ENCODE results near the gene GLIS2. TPM values are rescaled to one million over a fixed set of nuclear protein-coding genes. Genes with fewer than 3 reads are reported as not detected.

The GLIS2 gene
- total RNA-seq, 1 experiment from 2014 or later, result 23.0 TPM

- no peak for TF ChIP-seq GRHL2 (CRISPR knock-in tag; IDR thresholded peaks at IDR 0.05; ENCODE audit: insufficient replicate concordance, severe bottlenecking)
- no peak for TF ChIP-seq NFATC4 (CRISPR knock-in tag; IDR thresholded peaks at IDR 0.05)
- TF ChIP-seq ERG (CRISPR knock-in tag; IDR thresholded peaks at IDR 0.05), result no peak
- TF ChIP-seq OVOL2 (CRISPR knock-in tag; IDR thresholded peaks at IDR 0.05; ENCODE audit: borderline replicate concordance), result no peak
- TF ChIP-seq ZNF416 (CRISPR knock-in tag; IDR thresholded peaks at IDR 0.05), result no peak
- TF ChIP-seq RELA (CRISPR knock-in tag; IDR thresholded peaks at IDR 0.05; ENCODE audit: borderline replicate concordance), result 0 out of 2 replicates have a peak, but pooled peaks have one; percentile 32
- peak; percentile 48; the same call in 1 of the 2 replicates for TF ChIP-seq ZBTB21 (CRISPR knock-in tag; IDR thresholded peaks at IDR 0.05; ENCODE audit: borderline replicate concordance)
- TF ChIP-seq MLX (CRISPR knock-in tag; IDR thresholded peaks at IDR 0.05), result no peak
- TF ChIP-seq TEAD1 (CRISPR knock-in tag; IDR thresholded peaks at IDR 0.05), result no peak
These were observed 12.3 kb downstream of the GLIS2 start (continued) for GRCh38 chr16:4328046-4328781.

GRCh38 chr16:4328782-4329775, 13.2 kb downstream of the GLIS2 start:
- ATAC-seq (no peak), DNase-seq (ENCODE audit: low spot score) (no peak)
- POLR2A ChIA-PET, result interaction anchor here (0.6 to 2.3 kb wide), 8 partner anchors 18 to 75 kb away, joined by 3 to 12 read pairs (median 4); partner anchors contain the start of genes PAM16 and TFAP4
- H3K4me1 Mint-ChIP-seq, result peaks cover 24% of the 10 kb centered on the region
- no peaks in the 10 kb centered on the region for H3K27me3 Mint-ChIP-seq (ENCODE audit: low read depth)
- no peak overlapping the region for H3K4me3 Mint-ChIP-seq
- no peaks in the 10 kb centered on the region for H3K36me3 Mint-ChIP-seq
- no peaks in the 10 kb centered on the region for H3K9me3 Mint-ChIP-seq
- H3K27ac Mint-ChIP-seq, result peak overlapping the region; percentile 87
- CTCF ChIA-PET, result interaction anchor here (0.6 to 9.3 kb wide), 28 partner anchors 9 to 346 kb away, joined by 3 to 185 read pairs (median 7); partner anchors contain the start of genes GLIS2, PAM16 and TFAP4
- TF ChIP-seq ZBTB43 (CRISPR knock-in tag; IDR thresholded peaks at IDR 0.05) (no peak), ZNF281 (CRISPR knock-in tag; IDR thresholded peaks at IDR 0.05) (no peak), ETV6 (CRISPR knock-in tag; IDR thresholded peaks at IDR 0.05) (no peak), HMGXB4 (CRISPR knock-in tag; IDR thresholded peaks at IDR 0.05) (no peak), ZMAT4 (CRISPR knock-in tag; IDR thresholded peaks at IDR 0.05) (no peak), PREB (CRISPR knock-in tag; IDR thresholded peaks at IDR 0.05; ENCODE audit: borderline replicate concordance) (no peak), ZNF532 (CRISPR knock-in tag; IDR thresholded peaks at IDR 0.05; ENCODE audit: borderline replicate concordance) (no peak), SP1 (CRISPR knock-in tag; conservative IDR thresholded peaks at IDR 0.05) (no peak)
